HepG2 (cell line): ENCODE measurements around the gene ARL16. TPM values are rescaled to one million over a fixed set of nuclear protein-coding genes. Genes with fewer than 3 reads are reported as not detected.
A peak's percentile ranks its signal among the peaks of the same experiment; 100 is the strongest.

Experiments used
- AKNA ChIP-seq: sonication (generic); formaldehyde crosslinking; IDR thresholded peaks from 2 replicates; pipeline ENCODE4 v1.4.0; 2020; ENCODE audit warnings: missing genetic modification reagents, borderline replicate concordance
- ATF7 ChIP-seq, 2 experiments: fragments of 450-650 bp in 1 of 2; sonication (generic) in 1 of 2; formaldehyde crosslinking in 1 of 2; IDR thresholded peaks; 2 replicates each; pipeline versions ENCODE4 v1.4.0 to v1.6.1; 2016 to 2020; ENCODE audit warnings: antibody characterized with exemption in 1 of 2, mild to moderate bottlenecking in 1 of 2, missing genetic modification reagents in 1 of 2
- CAMTA2 ChIP-seq: sonication (generic); formaldehyde crosslinking; IDR thresholded peaks from 2 replicates; pipeline ENCODE4 v1.4.0; 2020; ENCODE audit warnings: mild to moderate bottlenecking, missing genetic modification reagents, borderline replicate concordance
- CCAR2 ChIP-seq: fragments of 200-400 bp; formaldehyde crosslinking; optimal IDR thresholded peaks from 2 replicates; pipeline ENCODE3; 2018; ENCODE audit warnings: low read depth, mild to moderate bottlenecking, low read length, moderate library complexity
- DPF2 ChIP-seq: sonication (generic); formaldehyde crosslinking; IDR thresholded peaks from 2 replicates; pipeline ENCODE4 v1.4.0; 2020; ENCODE audit warnings: mild to moderate bottlenecking, low read depth, missing genetic modification reagents, borderline replicate concordance
- DR1 ChIP-seq: sonication (generic); formaldehyde crosslinking; IDR thresholded peaks from 2 replicates; pipeline ENCODE4 v1.8.0; 2021; ENCODE audit warnings: mild to moderate bottlenecking, missing genetic modification reagents, inconsistent platforms
- E2F5 ChIP-seq: sonication (generic); formaldehyde crosslinking; conservative IDR thresholded peaks from 2 replicates; pipeline ENCODE4 v1.4.0; 2020; ENCODE audit warnings: missing genetic modification reagents
- ETV6 ChIP-seq: sonication (generic); formaldehyde crosslinking; conservative IDR thresholded peaks from 2 replicates; pipeline ENCODE4 v1.4.0; 2020; ENCODE audit warnings: missing genetic modification reagents
- HOXD1 ChIP-seq: sonication (generic); formaldehyde crosslinking; IDR thresholded peaks from 2 replicates; pipeline ENCODE4 v1.5.0; 2020; ENCODE audit warnings: missing genetic modification reagents
- JUN ChIP-seq: sonication (generic); formaldehyde crosslinking; IDR thresholded peaks from 2 replicates; pipeline ENCODE4 v1.4.0; 2020; ENCODE audit warnings: mild to moderate bottlenecking, missing genetic modification reagents
- KAT2B ChIP-seq: fragments of 150-350 bp; IDR thresholded peaks from 2 replicates; pipeline ENCODE4 v1.6.1; 2014; ENCODE audit warnings: low read depth, low read length, borderline replicate concordance
- NFATC3 ChIP-seq: sonication (generic); formaldehyde crosslinking; IDR thresholded peaks from 2 replicates; pipeline ENCODE4 v1.5.1; 2020; ENCODE audit warnings: mild to moderate bottlenecking, missing genetic modification reagents
- NPAS2 ChIP-seq: sonication (generic); formaldehyde crosslinking; IDR thresholded peaks from 2 replicates; pipeline ENCODE4 v1.8.0; 2022; ENCODE audit warnings: mild to moderate bottlenecking, missing genetic modification reagents, borderline replicate concordance
- PAX8 ChIP-seq: sonication (generic); formaldehyde crosslinking; IDR thresholded peaks from 2 replicates; pipeline ENCODE4 v1.8.0; 2022; ENCODE audit warnings: mild to moderate bottlenecking, missing genetic modification reagents, borderline replicate concordance
- SYNCRIP ChIP-seq: fragments of 200-400 bp; formaldehyde crosslinking; IDR thresholded peaks from 2 replicates; pipeline ENCODE4 v1.6.1; 2018; ENCODE audit warnings: mild to moderate bottlenecking, low read depth, low read length; ENCODE audit not compliant: insufficient read depth
- TEAD2 ChIP-seq: sonication (generic); formaldehyde crosslinking; IDR thresholded peaks from 2 replicates; pipeline ENCODE4 v1.9.0; 2021; ENCODE audit warnings: missing genetic modification reagents
- TEAD3 ChIP-seq: optimal IDR thresholded peaks from 2 replicates; pipeline ENCODE3; 2016; ENCODE audit warnings: borderline replicate concordance
- TGIF2 ChIP-seq: IDR thresholded peaks from 2 replicates; pipeline ENCODE4 v1.6.1; 2016; ENCODE audit warnings: control low read depth, missing compliant biosample characterization
- TMF1 ChIP-seq: sonication (generic); formaldehyde crosslinking; IDR thresholded peaks from 2 replicates; pipeline ENCODE4 v1.8.1; 2022; ENCODE audit warnings: low read depth, missing genetic modification reagents
- ZMYM2 ChIP-seq: sonication (generic); formaldehyde crosslinking; IDR thresholded peaks from 2 replicates; pipeline ENCODE4 v1.8.0; 2022; ENCODE audit warnings: mild to moderate bottlenecking, missing genetic modification reagents
- ZMYM3 ChIP-seq: sonication (generic); formaldehyde crosslinking; IDR thresholded peaks from 2 replicates; pipeline ENCODE4 v1.5.1; 2020; ENCODE audit warnings: mild to moderate bottlenecking, missing genetic modification reagents
- ZNF256 ChIP-seq: sonication (generic); formaldehyde crosslinking; conservative IDR thresholded peaks from 2 replicates; pipeline ENCODE4 v1.4.0; 2020; ENCODE audit warnings: missing genetic modification reagents
- ZNF432 ChIP-seq: sonication (generic); formaldehyde crosslinking; IDR thresholded peaks from 2 replicates; pipeline ENCODE4 v1.5.0; 2020; ENCODE audit warnings: missing genetic modification reagents, mild to moderate bottlenecking, borderline replicate concordance
- ZNF441 ChIP-seq: sonication (generic); formaldehyde crosslinking; IDR thresholded peaks from 2 replicates; pipeline ENCODE4 v1.7.0; 2021; ENCODE audit warnings: missing genetic modification reagents, borderline replicate concordance
- ZNF781 ChIP-seq: sonication (generic); formaldehyde crosslinking; IDR thresholded peaks from 2 replicates; pipeline ENCODE4 v1.5.1; 2020; ENCODE audit warnings: borderline replicate concordance, mild to moderate bottlenecking, missing genetic modification reagents; ENCODE audit errors: not compliant biosample characterization
- ZSCAN22 ChIP-seq: sonication (generic); formaldehyde crosslinking; IDR thresholded peaks from 2 replicates; pipeline ENCODE4 v1.4.0; 2020; ENCODE audit warnings: mild to moderate bottlenecking, missing genetic modification reagents
- polyA plus RNA-seq, 8 experiments: library from polyadenylated mRNA; depleted of rRNA in 3 of 8; stranded (reverse) in 7 of 8; unstranded in 1 of 8; fragments of >200 nt; fragmentation: Illumina TruSeq in 4 of 8; extraction: Trizol in 4 of 8; gene quantifications; 2 replicates each; pipeline versions ENCODE4 v1.2.1 to v1.2.3, GENCODE V29; 2011 to 2016; ENCODE audit warnings: low read depth in 4 of 8, missing spikeins in 1 of 8, mixed read lengths in 1 of 8; ENCODE audit not compliant: insufficient read depth in 1 of 8
- total RNA-seq, 5 experiments: library from RNA; depleted of rRNA; stranded (reverse); fragments of >200 nt; fragmentation: Illumina TruSeq; extraction: Trizol; gene quantifications; 2 replicates each; pipeline ENCODE4 v1.2.3, GENCODE V29; 2016; ENCODE audit warnings: low read depth in 1 of 5

The ARL16 gene
- total and polyA plus RNA-seq, 2 of the 13 experiments (the other 11 are each of a cell fraction or from before 2014, with no cell fraction given) = 20.8 to 30.8 TPM

GRCh38 chr17:81727324-81728031 lies 43.9 kb upstream of the ARL16 start (continued):
- 0 out of 2 replicates have a peak, but pooled peaks have one; percentile 69 for TF ChIP-seq ZSCAN22 (CRISPR knock-in tag)
- peak; percentile 94 for TF ChIP-seq TEAD2 (CRISPR knock-in tag)
- TF ChIP-seq CCAR2 = no peak
- TF ChIP-seq E2F5 = peak; percentile 85
- TF ChIP-seq JUN (CRISPR knock-in tag) = peak; percentile 91
- TF ChIP-seq NFATC3 (CRISPR knock-in tag) = peak; percentile 99
- peak; percentile 82 for TF ChIP-seq TEAD3
- TF ChIP-seq PAX8 = peak; percentile 97
- TF ChIP-seq ZMYM2 (CRISPR knock-in tag) = peak; percentile 93
- no peak for TF ChIP-seq ATF7 (IDR thresholded peaks at IDR 0.05)
- peak; percentile 94 for TF ChIP-seq ATF7 (CRISPR knock-in tag; IDR thresholded peaks at IDR 0.05)
- TF ChIP-seq DPF2 (CRISPR knock-in tag) = no peak
- peak; percentile 91 for TF ChIP-seq DR1 (CRISPR knock-in tag)
- peak; percentile 96 for TF ChIP-seq ZNF256
- TF ChIP-seq TMF1 (CRISPR knock-in tag) = peak; percentile 66; the same call in 1 of the 2 replicates
- TF ChIP-seq ETV6 = peak; percentile 94
- no peak for TF ChIP-seq SYNCRIP
- TF ChIP-seq AKNA (CRISPR knock-in tag) = peak; percentile 98
- TF ChIP-seq TGIF2 = peak; percentile 86
- TF ChIP-seq KAT2B = no peak
- 0 out of 2 replicates have a peak, but pooled peaks have one; percentile 89 for TF ChIP-seq ZNF432 (CRISPR knock-in tag)
- TF ChIP-seq ZMYM3 (CRISPR knock-in tag) = peak; percentile 73
- TF ChIP-seq ZNF781 (CRISPR knock-in tag) = peak; percentile 100
- peak; percentile 96 for TF ChIP-seq HOXD1 (CRISPR knock-in tag)
- 0 out of 2 replicates have a peak, but pooled peaks have one; percentile 81 for TF ChIP-seq CAMTA2 (CRISPR knock-in tag)
- TF ChIP-seq ZNF441 (CRISPR knock-in tag) = peak; percentile 95
- TF ChIP-seq NPAS2 (CRISPR knock-in tag) = no peak
